Hepatocyte (in vitro differentiated cells): Measurements from ENCODE around the gene HORMAD2.

Experiments used
- CTCF ChIP-seq: fragments of 200-600 bp; sonication (generic); IDR thresholded peaks from 2 replicates; pipeline ENCODE4 v1.5.1; 2016; ENCODE audit warnings: antibody characterized with exemption, mild to moderate bottlenecking; ENCODE audit not compliant: poor library complexity
- EZH2 ChIP-seq: fragments of 200-600 bp; sonication (generic); IDR thresholded peaks from 2 replicates; pipeline ENCODE4 v1.6.1; 2016; ENCODE audit warnings: antibody characterized with exemption, mild to moderate bottlenecking, borderline replicate concordance

GRCh38 chr22:30195245-30196140 lies 115.2 kb downstream of the HORMAD2 start:
- no peak for TF ChIP-seq CTCF
- TF ChIP-seq EZH2 = no peak
